ENCODE measurements around the gene NUCB1. TPM values are rescaled to one million over a fixed set of nuclear protein-coding genes. Genes with fewer than 3 reads are reported as not detected.

NUCB1 gene
- total RNA-seq: 142 and 250 TPM in 2 replicates

DNA sequence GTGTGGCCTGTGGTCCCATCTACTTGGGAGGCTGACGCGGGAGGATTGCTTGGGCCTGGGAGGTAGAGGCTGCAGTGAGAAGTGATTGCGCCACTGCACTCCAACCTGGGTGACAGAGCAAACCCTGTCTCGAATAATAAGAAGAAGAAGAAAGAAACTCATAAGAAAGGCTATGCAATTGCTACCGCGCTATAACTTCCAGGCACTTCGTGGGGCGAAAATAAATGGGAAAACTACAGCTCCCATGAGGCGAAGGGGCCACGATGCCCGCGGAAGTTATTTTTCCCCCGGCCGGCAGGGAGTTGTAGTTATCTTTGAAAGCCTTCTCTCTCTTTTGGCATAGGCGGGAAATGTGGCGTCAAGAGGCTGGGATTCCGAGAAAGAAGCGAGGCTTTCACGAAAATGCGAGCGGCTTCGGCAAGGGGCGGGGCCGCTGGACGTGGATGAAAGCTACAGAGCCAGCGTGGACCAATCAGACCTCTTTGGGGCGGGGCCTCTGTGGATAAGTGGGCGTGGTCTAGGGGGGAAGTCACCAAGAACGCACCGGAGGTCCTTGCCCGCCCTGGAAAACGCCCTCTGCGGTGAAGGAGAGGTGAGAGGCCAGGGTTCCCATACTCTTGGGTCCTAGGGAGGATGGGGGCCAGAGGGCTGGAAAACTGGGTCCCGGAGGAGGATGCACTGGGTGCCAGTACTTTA lies at the start of gene NUCB1:
Gene NUCB1 (plus strand): TSS at position 532 of the 696 bp plus-strand sequence. CDS start 485 bp downstream, outside the sequence.
- DNase-seq (ENCODE audit: low read depth): peak; percentile 83
- H3K4me3 ChIP-seq (ENCODE audit: low read depth, low read length): peak within 1 kb of the TSS; percentile 98
- TF ChIP-seq, protein P1, sequence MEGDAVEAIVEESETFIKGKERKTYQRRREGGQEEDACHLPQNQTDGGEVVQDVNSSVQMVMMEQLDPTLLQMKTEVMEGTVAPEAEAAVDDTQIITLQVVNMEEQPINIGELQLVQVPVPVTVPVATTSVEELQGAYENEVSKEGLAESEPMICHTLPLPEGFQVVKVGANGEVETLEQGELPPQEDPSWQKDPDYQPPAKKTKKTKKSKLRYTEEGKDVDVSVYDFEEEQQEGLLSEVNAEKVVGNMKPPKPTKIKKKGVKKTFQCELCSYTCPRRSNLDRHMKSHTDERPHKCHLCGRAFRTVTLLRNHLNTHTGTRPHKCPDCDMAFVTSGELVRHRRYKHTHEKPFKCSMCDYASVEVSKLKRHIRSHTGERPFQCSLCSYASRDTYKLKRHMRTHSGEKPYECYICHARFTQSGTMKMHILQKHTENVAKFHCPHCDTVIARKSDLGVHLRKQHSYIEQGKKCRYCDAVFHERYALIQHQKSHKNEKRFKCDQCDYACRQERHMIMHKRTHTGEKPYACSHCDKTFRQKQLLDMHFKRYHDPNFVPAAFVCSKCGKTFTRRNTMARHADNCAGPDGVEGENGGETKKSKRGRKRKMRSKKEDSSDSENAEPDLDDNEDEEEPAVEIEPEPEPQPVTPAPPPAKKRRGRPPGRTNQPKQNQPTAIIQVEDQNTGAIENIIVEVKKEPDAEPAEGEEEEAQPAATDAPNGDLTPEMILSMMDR (conservative IDR thresholded peaks at IDR 0.05; ENCODE audit: low read depth, low read length): peak; percentile 26

DNA sequence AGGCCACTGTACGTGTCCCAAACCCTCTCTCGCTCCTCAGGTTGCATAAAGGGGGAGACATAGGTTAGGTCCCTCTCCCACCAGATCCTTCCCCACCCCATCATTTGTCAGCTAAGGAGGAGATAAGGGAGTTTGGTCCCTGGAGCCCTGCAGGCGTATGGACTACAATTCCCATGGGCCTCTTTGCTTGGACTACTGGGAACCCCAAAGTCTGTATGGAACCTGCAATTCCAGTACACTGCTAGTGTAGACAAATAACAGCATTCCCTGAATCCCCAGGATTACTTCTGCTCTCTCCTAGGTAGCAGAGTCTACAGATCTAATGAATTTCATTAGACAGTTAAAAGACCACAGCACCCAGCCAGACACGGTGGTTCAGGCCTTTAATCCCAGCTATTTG lies 47.8 kb upstream of the NUCB1 start:
- no peak overlapping the region for H3K4me3 ChIP-seq (ENCODE audit: low read depth, low read length)
- no peak for DNase-seq (ENCODE audit: low read depth)
- TF ChIP-seq, protein P1 (conservative IDR thresholded peaks at IDR 0.05; ENCODE audit: low read depth, low read length): no peak

DNA sequence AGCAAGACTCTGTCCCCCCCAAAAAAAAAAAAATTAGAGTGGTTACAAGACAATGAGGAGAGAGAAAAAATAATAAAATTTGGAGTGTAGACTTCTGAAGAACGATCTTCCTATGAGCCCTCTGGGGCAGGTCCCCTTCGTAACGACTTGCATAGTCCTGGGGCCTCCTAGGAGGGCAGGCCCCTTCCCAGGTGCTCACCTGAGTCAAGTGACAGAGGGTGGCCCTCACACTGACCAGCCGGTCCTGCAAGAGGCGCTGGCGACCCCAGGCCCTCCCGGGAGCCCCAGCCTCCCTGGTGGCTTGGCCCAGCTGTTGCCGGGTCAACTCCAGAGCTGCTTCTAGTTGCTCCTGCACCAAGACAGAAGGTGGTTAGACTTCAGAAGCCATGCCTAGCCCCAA lies 46.6 kb upstream of the NUCB1 start:
- no peak overlapping the region for H3K4me3 ChIP-seq (ENCODE audit: low read depth, low read length)
- TF ChIP-seq, protein P1 (conservative IDR thresholded peaks at IDR 0.05; ENCODE audit: low read depth, low read length): no peak
- DNase-seq (ENCODE audit: low read depth): no peak

DNA sequence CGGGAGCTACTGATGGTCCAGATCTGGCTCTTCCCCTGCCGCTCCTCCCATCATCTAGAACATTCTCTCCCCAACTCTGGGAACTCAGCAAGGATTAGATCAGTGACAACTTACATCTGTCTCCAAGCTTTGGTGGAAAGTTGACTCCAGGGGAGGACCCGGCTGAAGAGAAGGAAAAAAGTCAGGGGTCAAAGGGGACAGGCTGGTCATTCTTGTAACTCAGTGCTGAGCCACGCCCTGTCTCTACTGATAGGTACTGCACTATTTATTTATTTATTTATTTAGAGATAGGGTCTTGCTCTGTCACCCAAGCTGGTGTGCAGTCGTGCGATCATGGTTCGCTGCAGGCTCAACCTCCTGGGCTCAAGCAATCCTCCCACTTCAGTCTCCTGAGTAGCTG lies 46.0 kb upstream of the NUCB1 start:
- TF ChIP-seq, protein P1 (conservative IDR thresholded peaks at IDR 0.05; ENCODE audit: low read depth, low read length): no peak
- no peak overlapping the region for H3K4me3 ChIP-seq (ENCODE audit: low read depth, low read length)
- no peak for DNase-seq (ENCODE audit: low read depth)

DNA sequence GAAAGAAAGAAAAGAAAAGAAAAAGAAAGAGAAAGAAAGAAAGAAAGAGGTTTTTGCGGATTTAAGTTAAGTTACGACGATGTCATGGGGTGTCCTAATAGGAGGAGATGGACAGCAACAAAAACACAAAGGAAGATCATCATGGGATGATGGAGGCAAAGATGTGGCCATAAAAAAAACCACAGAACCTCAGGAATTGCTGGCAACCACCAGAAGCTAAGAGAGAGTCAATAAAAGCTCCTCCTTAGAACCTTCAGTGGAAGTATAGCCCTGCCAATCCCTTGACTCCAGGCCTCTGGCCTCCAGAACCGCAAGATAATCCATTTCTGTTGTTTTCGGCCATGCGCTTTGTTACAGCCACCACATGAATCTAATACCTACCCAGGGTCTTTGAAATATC lies 43.2 kb upstream of the NUCB1 start:
- DNase-seq (ENCODE audit: low read depth): no peak
- no peak overlapping the region for H3K4me3 ChIP-seq (ENCODE audit: low read depth, low read length)
- TF ChIP-seq, protein P1 (conservative IDR thresholded peaks at IDR 0.05; ENCODE audit: low read depth, low read length): no peak

DNA sequence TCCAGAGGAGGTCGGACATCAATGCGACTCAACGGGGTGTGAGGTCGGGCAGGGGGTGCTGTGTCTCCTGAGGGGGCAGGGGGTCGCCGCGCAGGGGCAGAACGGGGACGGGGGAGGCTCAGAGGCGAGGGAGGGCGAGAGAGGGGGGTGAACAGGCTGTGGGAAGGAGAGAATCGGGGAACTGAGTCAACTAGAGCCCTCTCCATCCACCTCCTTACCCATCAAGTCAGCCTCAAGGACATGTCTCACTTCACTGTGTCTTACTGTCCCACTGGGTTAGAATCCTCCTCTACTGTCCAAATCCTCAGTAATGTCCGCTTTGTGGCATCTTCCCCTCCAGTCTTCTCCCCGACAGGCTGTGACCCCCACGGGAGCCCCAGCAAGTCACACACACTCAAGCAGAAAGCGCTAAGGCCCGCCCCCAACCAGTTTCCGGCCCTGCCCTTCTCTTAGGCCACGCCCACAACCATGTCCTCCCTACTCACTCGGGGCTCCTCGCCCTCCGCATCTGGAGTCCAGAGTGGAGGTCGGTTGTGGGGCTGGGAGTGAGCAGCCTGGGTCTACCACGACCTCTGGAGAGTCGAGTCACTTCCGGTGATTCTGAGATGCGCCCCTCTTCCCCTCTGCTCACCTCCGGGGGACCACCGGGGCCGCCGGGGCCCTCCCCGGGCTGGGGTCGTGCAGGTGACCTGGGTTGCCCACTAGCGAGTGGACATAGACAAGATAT lies 41.0 kb upstream of the NUCB1 start:
- TF ChIP-seq, protein P1 (conservative IDR thresholded peaks at IDR 0.05; ENCODE audit: low read depth, low read length): no peak
- no peak for DNase-seq (ENCODE audit: low read depth)
- no peak overlapping the region for H3K4me3 ChIP-seq (ENCODE audit: low read depth, low read length)

Measured in epithelial cell of proximal tubule (primary cell).